Left colon (tissue), 2 donors: ENCODE data around the gene ERO1A. TPM values are rescaled to one million over a fixed set of nuclear protein-coding genes. Genes with fewer than 3 reads are reported as not detected.

Source experiments
- ATAC-seq: fragments of 200-7000 bp; cut with Tn5 transposase; one replicate; pipeline ENCODE4 v1.9.1; 2020; ENCODE audit warnings: mild to moderate bottlenecking, moderate library complexity
- DNase-seq, 2 donors: peaks; one replicate each; pipeline ENCODE4 v3.0.0-alpha.2; 2020
- intact Hi-C, 2 donors: fragments of 100-400 bp; cut with DNase I in 1 of 2; cut with micrococcal nuclease in 1 of 2; formaldehyde crosslinking; loops; one replicate each; pipeline versions ENCODE4 v1.11.2 to v1.14.0; 2022; cut with DNase I, micrococcal nuclease
- total RNA-seq, 2 donors: library from RNA; stranded (reverse); fragmentation: NEBNext Ultra II Directional; extraction: Animal tissue kit (Norgen Biotek cat#: 25700); gene quantifications; one replicate each; pipeline ENCODE4 v1.2.1, GENCODE V29; 2021
- donor health status: DM: no; HTN: no; CAD: no.
- donor health status: DM: yes; HTN: yes; CAD: no.

The ERO1A gene
- total RNA-seq, 2 donors from 2014 or later: 61.0 to 70.8 TPM

DNA sequence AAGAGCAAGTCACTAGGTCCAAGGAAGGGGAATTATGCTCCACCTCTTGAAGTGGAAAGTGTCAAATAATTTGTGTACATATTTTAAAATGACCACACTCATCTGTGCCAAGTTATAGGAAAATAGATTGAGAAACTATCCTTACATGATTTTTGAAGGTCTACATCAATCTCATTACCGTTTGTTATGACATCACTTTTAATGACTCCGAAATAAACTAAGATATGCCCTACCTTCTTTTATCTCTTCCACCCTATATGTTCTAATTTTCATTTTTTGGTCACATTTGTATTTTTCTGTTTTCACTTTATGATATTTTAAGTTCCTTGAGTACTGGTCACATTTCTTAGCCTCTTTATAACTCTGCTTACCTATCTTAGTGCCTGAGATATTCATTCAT, 8.3 kb upstream of the ERO1A start:
- intact Hi-C loops: no loop called here
- ATAC-seq (no peak), DNase-seq (no peak)

DNA sequence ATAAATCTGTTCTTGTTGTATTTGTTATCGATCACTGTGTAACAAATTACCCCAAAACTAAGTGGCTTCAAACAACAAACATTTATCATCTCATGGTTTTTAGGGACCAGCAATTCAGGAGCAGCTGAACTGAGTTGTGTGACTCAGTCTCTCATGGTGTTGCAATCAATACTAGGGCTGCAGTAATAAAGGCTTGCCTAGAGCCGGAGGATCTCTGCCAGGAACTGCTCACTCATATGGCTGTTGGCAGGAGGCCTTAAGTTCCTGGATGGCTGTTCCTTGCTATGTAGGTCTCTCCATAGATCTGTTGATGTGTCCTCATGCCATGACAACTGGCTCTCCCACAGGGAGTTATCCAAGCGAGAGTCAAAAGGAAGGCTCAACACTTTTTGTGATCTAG, 7.9 kb upstream of the ERO1A start:
- intact Hi-C loops: no loop called here
- DNase-seq (peak; percentile 23 to 64), ATAC-seq (peak; percentile 17)

DNA sequence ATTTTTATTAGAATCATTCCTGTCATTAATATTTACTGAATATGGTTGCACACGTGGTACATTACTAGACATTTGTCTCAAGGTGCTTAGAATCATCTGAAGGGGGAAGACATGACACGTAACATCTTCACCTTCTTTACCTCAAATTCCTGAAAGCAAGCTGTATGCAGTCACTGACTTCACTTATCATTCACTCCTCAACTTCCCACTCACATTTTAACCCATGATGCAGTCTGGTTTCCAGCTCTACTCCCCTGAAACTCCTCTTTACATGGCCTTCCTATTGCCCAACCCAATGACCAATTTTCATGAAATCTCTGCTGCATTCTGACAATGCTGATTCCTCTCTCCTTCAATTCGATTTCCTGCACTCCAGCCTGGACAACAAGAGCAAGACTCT, 5.9 kb upstream of the ERO1A start:
- intact Hi-C loops: no loop called here
- no peak for DNase-seq
- ATAC-seq: peak; percentile 1

DNA sequence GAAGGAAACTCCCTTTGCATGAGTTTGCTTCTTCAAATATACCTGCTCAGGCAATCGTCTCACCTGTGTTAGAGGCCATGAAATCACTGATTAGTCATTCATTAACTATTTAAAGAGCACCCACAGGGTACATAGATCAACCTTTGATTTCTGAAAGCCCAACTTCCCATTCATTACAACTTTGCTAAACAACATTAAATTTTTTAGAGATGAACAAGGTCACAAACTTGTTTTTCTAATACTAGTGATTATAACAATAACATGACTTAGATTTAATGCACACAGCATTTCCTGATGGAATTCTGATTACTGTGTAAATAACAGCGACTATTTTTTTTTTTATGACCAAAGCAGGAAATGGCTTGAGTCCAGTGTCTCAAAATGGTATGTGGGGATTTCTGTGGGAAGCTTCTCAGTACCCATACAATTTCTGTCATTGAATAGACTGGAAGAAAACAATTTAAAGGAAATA, 5.4 kb upstream of the ERO1A start:
- DNase-seq (no peak), ATAC-seq (peak; percentile 82)
- intact Hi-C loops: no loop called here

DNA sequence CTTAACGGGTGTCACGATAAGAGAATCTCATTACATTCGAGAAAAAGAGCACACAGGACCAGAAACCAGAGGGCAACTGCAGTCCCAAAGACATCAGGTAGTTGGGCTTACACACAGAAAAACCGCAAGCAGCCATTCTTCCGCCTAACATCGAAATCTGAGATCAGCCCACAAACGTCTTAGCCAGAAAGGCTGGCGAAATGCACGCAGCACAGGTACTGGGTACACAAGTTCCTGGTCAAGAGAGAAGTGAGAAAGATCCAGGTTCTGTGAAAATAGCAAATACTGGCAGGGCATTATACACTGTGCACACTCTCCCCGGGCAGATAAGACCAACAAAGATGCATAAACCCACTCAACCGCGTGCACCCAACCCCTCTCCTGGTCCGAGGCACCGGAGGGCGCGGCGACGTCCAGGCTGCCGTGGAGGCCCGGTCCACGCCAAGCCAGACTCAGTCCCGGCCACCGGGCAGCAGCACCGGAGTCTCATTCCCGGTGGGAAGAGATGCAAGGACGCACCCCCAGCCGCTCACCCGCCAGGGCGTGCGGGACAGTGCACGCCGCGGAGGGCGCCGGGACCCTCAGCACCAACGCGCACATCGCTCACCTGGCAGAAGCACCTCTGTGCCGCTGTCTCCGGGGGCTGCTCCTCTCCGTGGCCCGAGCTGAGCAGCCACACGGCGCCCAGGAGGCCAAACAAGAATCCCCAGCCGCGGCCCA, 437 bp downstream of the ERO1A start:
- ATAC-seq: peak; percentile 45
- intact Hi-C loops: no loop called here
- DNase-seq: peak in 1 of 2 donors; percentile 61

DNA sequence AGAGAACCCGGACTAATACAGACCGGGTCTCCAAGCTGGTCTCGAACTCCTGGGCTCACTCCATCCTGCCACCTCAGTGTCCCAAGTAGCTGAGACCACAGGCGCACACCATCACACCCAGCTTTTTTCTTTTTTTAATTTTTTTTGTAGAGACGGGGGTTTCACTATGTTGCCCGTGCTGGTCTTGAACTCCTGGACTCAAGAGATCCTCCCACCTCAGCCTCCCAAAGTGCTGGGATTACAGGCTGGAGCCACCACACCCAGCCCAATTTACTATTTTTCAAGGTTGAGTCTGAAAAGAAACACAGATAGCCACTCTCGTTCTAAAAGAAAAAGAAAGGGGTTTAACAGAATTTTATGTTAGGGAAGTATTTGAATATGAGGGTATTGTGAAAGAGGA, 1.8 kb downstream of the ERO1A start:
- ATAC-seq (no peak), DNase-seq (no peak)
- intact Hi-C loops: no loop called here

DNA sequence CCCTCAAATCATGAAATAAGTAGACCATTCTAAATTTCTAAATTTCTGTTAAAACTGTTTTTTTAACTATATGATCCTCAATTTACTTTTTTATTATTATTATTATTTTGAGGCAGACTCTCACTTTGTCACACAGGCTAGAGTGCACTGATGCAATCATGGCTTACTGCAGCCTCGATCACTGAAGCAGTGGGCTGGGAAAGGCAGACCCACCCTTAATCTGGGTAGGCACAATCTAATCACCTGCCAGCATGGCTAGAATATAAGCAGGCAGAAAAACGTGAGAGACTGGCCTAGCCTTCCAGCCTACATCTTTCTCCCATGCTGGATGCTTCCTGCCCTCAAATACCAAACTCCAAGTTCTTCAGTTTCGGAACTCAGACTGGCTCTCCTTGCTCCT, 2.3 kb downstream of the ERO1A start:
- intact Hi-C loops: no loop called here
- no peak for ATAC-seq

DNA sequence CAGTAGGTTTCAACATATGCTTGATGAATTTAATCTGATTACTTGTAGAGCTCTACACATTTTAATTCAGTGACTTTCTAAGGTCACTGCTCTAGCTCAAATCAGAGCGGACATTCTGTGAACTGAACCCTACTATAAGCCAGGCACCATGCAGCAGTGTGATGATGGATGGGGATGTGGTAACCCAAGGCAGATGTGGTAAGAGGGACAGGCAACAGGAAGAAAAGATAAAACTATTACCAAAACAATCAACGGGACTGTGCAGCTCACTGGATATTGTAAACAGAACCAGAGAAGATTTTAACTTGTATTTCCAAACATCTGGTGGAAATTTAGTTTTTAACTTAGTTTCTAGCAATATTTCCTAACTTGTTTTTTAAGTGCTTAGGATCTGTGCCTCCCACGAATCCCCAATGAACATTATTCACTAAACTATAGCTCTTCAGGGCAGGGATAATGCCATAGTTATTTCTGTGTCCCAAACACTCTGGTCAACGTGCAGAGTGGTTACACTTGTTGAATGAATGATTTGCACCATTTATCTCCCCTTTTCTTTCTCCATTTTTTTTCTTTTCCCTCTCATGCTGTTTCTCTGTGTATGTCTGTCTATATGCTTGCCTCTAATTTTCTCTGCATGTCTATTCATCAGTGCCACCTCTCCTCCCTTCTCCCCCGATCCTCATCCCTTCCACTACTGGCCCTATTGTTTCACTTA, 3.0 kb downstream of the ERO1A start:
- intact Hi-C loops: no loop called here
- ATAC-seq (no peak), DNase-seq (no peak)

More for the DNA sequence above, 2.3 kb downstream of the ERO1A start:
- no peak for DNase-seq

DNA sequence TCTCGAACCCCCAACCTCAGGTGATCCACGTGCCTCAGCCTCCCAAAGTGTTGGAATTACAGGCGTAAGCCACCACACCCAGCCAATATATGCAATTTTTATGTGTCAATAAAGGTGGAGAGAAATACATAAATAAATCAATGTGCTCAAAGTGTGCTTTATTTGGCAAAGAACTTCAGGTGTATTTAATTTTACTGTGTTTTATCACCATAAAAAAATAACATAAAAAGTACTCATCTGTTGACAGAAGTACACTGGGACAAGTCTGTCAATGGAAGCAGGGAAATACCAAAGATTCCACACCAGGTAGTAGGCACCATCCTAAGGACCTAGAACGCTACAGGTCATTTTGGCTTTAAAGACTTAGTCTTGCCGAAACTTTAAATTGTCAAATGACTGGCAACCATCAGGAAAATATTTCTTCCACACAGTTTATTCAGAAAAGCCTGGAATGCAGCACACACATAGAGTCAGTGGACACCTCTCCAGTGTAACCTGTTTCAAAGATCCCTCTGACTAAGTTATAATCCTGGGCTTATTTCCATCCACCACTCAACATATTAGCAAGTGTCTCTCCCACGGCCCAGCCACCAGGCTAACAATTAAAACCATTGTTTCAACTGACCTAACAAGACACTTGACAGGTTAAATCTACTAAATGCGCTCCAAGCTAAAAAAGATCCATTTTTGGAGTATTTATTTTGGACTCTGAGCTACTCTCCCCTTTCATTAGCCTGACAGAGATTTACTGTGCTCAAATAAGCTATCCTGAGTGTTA, 4.2 kb downstream of the ERO1A start:
- intact Hi-C loops: no loop called here

DNA sequence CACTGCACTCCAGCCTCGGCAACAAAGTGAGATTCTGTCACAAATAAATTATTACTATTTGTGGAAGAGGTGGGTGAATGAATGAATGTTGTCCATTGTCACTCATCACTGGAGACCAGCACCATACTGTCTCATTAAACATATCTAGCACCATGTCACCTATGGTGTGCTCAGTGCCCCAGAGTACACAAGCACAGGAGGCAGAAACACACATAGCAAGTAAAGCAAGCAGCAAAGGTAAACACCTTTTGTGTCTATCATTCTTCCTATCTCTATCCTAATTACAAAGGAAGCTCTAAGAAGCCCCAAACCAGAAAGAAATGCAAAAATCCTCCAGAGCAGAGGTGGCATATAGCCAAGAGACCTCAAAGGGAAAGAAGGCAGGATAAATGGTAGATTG, 9.2 kb downstream of the ERO1A start:
- ATAC-seq (no peak), DNase-seq (no peak)
- intact Hi-C loops: no loop called here

More for the DNA sequence above, 4.2 kb downstream of the ERO1A start:
- ATAC-seq (no peak), DNase-seq (no peak)

DNA sequence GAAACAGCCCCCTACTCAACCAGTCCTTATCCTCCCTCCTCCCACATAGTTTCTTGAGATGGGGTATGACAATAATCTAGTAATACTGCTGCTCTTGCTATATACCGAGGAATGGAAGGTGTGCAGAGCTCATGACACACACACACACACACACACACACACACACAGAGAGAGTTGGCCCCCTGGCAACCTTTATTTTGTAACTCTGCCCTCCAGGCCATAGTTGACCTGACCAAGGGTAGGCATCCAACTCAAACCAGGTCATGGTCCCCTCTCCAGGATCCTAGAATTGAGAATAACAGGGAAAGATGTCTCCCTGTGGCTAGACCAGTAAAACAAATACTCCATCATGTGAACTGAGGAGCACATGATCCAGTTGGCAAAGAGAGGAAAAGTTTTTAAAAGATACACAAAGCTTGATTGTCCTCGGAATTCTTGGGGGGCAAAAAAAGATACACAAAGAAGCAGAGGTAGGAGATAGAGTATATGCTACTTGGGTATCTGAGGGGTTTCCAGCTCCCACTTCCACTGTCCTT, 11.3 kb downstream of the ERO1A start:
- ATAC-seq (no peak), DNase-seq (no peak)
- intact Hi-C loops: no loop called here

DNA sequence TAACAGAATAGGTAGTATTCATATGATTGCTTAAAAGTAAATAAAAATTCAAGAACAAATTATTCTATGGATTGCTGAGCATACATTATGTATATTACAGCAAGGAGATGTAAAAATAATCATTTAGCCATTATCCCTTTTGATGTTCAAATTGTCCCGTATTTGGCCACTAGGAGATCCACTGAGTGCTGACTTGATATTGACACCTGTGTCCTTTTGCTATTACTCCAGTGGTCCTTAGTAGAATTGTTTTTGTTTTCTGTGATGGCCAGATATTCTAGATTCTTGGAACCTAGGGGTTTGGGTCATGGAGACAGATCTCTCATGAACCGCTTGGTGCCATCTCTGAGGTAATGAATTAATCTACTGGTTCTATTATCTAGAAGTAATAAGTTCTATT, 16.8 kb downstream of the ERO1A start:
- intact Hi-C loops: no loop called here
- DNase-seq (no peak), ATAC-seq (peak; percentile 28)

DNA sequence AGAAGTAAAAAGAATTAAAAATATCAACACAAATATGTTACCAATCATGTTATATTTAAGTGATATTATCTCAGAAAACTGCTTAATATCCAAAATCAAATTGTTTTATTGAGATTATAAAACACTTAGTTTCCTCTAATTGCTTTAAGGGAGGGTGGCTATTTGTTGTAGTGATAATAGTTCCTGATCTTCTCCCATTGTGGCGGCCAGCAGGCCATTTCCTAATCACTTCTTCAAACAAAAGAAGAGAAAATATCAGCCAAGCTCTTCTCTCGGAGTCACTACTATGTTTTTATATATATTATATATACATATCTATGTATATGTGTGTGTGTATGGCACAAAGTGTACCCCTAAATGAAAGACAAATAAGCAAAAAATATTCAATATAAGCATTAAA, 31.5 kb downstream of the ERO1A start:
- ATAC-seq: no peak
- DNase-seq: no peak
- intact Hi-C loops: no loop called here

DNA sequence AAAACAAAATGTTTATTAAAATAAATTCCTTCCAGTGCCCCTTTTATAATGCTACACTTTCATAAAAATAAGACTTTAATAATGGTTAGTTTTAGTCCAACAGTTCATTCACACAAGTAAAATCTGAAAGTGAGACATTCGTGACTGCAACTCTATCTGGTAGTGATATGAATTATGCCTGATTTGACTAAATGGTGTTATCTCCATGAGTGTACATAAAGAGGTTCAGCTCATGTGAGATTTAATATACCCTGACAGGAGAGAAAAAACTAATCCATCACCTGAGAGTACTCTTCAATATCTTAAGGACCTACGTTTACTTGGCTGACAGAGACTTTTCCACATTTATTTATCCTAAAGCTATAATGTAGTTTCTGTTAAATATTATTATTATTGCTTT, 34.0 kb downstream of the ERO1A start:
- ATAC-seq: no peak
- intact Hi-C loops: no loop called here
- no peak for DNase-seq

DNA sequence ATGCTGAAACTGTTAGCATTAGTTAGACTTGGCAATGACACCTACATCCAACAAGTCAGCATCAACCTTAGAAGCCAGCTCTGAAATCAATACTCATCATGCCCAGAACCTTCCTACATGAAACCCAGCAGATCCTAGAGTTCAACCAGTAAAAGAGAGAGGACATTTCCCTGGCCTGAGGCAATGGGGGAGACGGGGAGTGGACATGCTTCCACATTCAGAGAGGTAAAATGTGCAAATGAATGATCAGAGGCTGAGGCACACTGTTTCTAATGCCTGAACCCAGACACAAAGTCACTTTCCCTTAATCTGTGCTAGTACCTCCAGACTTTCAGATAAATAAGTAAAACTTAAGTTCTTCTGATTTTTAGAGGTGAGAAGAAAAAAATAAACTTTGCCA, 34.5 kb downstream of the ERO1A start:
- ATAC-seq: no peak
- no peak for DNase-seq
- intact Hi-C loops: no loop called here

DNA sequence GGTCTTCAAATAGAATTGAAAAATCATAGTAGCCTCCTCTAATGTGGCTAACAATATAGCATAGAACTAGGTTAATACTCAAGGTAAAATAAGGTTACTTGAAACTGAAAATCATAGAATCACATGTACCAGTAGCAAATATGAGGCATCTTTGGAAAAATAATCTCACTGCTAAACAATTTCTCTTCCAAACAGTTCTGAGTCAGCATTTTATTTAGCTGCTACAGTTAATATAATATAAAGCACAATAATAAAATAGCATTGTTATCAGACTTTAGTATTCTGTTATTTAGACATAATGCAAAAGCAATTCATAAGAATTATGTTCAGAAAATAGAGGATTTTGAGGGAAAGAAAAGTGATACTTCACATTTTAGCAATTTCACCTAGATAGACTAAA, 35.0 kb downstream of the ERO1A start:
- ATAC-seq: no peak
- intact Hi-C loops: no loop called here
- DNase-seq: no peak

DNA sequence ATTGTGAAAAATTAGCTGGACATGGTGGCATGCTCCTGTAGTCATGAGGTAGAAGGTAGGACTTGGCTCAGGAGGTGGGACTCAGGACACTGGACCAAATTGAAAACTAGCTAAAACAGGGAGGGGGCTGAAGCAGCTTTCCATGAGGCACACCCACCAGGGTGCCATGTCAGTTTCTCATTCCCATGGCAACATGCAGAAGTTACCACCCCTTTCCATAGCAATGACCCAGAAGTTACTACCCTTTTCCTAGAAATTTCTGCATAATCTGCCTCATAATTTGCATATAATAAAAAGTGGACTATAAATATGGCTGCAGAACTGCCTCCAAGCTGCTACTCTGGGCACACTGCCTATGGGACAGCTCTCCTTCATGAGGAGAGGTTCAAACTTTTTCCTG, 38.5 kb downstream of the ERO1A start:
- ATAC-seq: no peak

DNA sequence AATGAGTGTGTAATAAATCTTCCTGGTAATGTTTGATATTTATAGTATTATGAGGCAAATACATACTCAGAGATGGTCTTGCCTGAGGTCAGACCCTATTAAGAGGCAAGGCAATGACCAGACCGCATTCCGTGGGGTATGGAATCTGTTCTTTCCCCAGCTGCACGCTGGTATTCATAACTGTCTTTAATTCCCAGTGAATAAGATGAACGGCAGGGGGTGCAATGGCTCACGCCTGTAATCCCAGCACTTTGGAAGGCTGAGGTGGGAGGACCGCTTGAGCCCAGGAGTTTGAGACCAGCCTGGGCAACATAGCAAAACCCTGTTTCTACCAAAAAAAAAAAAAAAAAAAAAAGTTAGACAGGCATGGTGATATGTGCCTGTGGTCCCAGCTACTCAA, 44.6 kb downstream of the ERO1A start:
- intact Hi-C loops: no loop called here
- peak in 1 of 2 donors; percentile 7 for DNase-seq
- ATAC-seq: peak; percentile 39

More for the DNA sequence above, 38.5 kb downstream of the ERO1A start:
- no peak for DNase-seq
- intact Hi-C loops: no loop called here

DNA sequence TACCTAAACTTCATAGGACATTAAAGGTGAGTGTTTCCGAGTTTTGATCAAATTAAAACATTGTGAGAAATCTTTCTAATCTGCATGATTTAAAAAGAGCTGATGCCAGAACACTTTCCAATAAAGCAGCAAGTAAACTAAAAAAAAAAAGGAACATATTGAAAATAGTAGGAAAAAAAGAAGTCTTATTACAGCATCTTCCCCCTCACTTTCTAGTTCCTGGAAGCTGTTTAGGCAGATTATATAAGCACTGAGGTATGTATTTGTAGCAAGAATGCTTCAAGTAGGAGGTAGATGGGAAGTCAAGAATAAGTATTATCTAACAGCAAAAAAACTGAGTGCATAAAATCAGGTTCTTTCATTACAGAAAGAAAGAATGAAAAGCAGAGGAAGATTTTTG, 45.8 kb downstream of the ERO1A start:
- ATAC-seq (no peak), DNase-seq (no peak)
- intact Hi-C loops: no loop called here

DNA sequence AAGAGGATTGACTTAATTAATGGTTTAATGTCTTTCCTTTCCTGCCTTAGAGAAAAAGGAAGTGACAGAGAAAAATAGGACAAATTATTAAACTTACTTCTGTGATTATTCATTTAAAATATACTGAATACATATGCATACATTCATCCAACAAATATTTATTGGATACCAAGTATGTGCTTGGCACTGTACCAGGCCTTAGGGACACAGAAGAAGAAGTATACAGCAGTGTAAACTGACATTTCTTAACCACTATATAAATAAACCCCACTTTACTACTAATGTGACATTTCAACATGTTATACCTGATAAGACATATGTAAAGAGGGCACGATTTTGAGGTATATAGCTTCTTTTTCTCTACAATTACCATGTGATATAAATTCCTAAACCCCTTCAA, 53.6 kb downstream of the ERO1A start:
- ATAC-seq (no peak), DNase-seq (no peak)
- intact Hi-C loops: no loop called here
